WI38 (cell line): ENCODE results near the gene EPX.

Experiments used
- H3K4me3 ChIP-seq: 2 replicates; pipeline ENCODE4 v1.5.1; 2011; ENCODE audit warnings: low read depth, mild to moderate bottlenecking, control low read depth, low read length
- CTCF ChIP-seq: IDR thresholded peaks from 2 replicates; pipeline ENCODE4 v1.5.1; 2012; ENCODE audit warnings: low read depth, mild to moderate bottlenecking, control low read depth, low read length

EPX gene

DNA sequence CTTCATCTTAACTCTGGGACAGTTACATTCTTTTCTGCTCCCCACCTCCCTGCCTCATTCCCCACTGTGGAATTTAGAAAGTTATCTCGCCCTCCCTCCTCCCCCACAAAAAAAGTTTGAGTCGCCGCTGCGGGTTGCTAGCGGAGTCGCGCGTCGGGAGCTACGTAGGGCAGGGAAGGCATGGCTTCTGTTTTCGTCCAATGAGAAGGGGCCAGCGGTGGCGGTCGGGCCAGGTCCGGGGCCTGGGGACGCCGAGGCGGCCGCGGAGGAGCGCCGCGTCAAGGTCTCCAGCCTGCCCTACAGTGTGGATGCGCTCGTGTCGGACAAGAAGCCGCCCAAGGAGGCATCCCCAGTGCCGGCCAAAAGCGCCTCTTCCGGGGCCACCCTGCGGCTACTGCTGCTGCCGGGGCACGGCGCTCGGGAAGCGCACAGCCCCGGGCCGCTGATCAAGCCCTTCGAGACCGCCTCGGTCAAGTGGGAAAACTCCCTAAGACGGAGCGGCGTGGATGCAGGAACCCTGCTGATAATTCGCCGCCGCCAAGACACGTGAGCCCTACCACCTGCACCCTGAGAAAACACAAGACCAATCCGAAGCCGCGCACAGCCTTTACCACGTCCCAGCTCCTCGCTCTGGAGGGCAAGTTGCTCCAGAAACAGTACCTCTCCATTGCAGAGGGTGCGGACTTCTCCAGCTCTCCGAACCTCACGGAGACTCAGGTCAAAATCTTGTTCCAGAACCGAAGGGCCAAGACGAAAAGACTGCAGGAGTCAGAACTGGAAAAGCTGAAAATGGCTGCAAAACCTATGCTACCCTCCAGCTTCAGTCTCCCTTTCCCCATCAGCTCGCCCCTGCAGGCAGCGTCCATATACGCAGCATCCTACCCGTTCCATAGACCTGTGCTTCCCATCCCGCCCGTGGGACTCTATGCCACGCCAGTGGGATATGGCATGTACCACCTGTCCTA lies 35.4 kb upstream of the EPX start:
- no peak for TF ChIP-seq CTCF
- no peak overlapping the region for H3K4me3 ChIP-seq

GRCh38 chr17:58158181-58158580 lies 34.3 kb upstream of the EPX start:
- H3K4me3 ChIP-seq: no peak overlapping the region
- no peak for TF ChIP-seq CTCF

GRCh38 chr17:58161566-58161965 lies 31.0 kb upstream of the EPX start:
- no peak for TF ChIP-seq CTCF
- H3K4me3 ChIP-seq: no peak overlapping the region

DNA sequence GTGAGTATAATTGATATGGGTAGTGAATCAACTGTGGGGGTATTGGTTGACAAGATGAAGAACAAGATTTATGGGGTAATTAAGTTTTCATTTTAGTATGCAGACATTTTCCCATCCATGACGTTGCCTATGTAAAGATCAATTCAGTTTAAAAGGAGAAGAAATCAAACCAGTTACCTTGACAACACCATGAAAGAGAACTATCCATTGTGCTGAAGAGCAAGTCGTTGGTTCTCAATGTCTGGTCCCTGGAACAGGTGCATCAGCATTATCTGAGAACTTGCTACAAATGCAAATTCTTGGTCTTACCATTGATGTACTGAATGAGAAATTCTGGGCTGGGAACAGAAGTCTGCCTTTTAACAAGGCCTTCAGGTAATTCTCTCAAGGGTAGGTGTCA lies 26.5 kb upstream of the EPX start:
- TF ChIP-seq CTCF: no peak
- no peak overlapping the region for H3K4me3 ChIP-seq

- TF ChIP-seq CTCF: no peak
- no peak within 1 kb of the TSS for H3K4me3 ChIP-seq
These were observed 25.8 kb upstream of the EPX start, which contains the start of gene OR4D2 for GRCh38 chr17:58166682-58167081. TSS of gene OR4D2 (plus strand) at chr17:58166982. CDS start at chr17:58169656, 2,674 bp downstream.

DNA sequence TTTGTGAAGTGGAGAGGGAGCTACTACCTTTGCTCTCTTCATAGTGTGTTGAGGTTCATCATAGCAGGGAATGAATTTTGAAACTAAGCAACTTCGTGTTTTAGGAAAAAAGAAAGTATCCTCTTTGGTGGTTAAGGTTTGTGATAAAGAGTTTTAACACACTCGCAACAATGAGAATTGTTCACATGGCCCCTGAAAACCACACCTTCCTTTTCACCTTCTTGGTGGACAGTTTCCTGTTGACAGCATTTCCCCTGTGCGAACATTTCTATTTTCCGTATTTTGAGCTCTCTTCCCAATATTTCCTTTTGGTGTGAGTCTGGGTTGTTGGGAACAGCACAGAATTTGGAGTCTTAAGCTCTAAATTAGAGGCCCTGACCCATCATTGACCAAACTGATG lies 21.9 kb upstream of the EPX start:
- no peak overlapping the region for H3K4me3 ChIP-seq
- TF ChIP-seq CTCF: no peak

DNA sequence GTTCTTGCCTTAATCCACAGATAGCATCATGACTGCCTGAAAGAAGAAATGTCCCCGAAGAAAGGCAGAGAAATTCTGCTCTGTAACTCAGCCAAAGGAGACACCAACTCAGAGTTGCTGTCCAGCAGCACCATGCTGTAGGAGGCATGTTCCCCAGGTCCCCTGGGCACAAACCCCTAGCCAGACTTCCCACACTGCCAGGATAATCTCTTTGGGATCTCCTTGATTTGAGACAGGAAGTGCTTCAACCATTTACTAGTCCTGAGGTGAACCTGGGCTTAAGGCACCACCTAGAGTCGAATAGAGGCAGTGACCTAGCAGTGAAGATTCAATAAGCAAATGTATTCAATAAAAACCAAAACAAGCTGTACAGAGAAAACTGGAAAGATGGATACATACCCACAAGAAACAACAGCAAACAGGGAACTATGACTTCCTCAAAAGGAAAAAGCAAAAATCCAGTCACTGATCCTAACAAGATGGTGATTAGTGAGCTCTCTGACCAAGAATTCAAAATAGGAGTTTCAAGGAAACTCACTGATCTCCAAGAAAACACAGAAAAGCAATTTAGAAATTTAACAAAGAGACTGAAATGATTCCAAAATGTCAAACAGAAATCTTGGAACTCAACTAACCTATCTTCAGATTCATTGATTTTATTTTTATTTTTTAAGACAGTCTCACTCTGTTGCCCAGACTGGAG lies 20.0 kb upstream of the EPX start:
- H3K4me3 ChIP-seq: no peak overlapping the region
- no peak for TF ChIP-seq CTCF
